Osteoblast (primary cell): ENCODE measurements around the gene SMIM43. TPM values are rescaled to one million over a fixed set of nuclear protein-coding genes. Genes with fewer than 3 reads are reported as not detected.

Experiments used
- DNase-seq: peaks from one replicate; pipeline ENCODE4 v3.0.0; 2011; ENCODE audit warnings: low spot score, mixed read lengths; ENCODE audit not compliant: insufficient read length; ENCODE audit errors: missing footprints
- H2AFZ ChIP-seq: 2 replicates; pipeline ENCODE4 v1.6.0; 2011; ENCODE audit warnings: mild to moderate bottlenecking, low read length
- H3K27ac ChIP-seq: 2 replicates; pipeline ENCODE4 v1.5.1; 2011; ENCODE audit warnings: mild to moderate bottlenecking, low read depth, low read length, moderate library complexity
- H3K27me3 ChIP-seq: 2 replicates; pipeline ENCODE4 v1.6.0; 2012; ENCODE audit warnings: mild to moderate bottlenecking, control low read depth, inconsistent platforms, low read length, moderate library complexity; ENCODE audit not compliant: insufficient read depth
- H3K36me3 ChIP-seq: 2 replicates; pipeline ENCODE4 v1.5.1; 2011; ENCODE audit warnings: mild to moderate bottlenecking, low read length, control low read depth, moderate library complexity; ENCODE audit not compliant: insufficient read depth
- H3K4me1 ChIP-seq: 2 replicates; pipeline ENCODE4 v1.5.1; 2011; ENCODE audit warnings: mild to moderate bottlenecking, low read length, control low read depth, moderate library complexity; ENCODE audit not compliant: insufficient read depth
- H3K4me2 ChIP-seq: 2 replicates; pipeline ENCODE4 v1.6.0; 2011; ENCODE audit warnings: mild to moderate bottlenecking, low read length; ENCODE audit not compliant: insufficient read depth
- H3K4me3 ChIP-seq: fragments of 200-600 bp; sonication (generic); 3 replicates; pipeline ENCODE4 v1.5.1; 2012; ENCODE audit warnings: mild to moderate bottlenecking, low read length, inconsistent platforms; ENCODE audit not compliant: insufficient read depth
- H3K79me2 ChIP-seq: 2 replicates; pipeline ENCODE4 v1.6.0; 2012; ENCODE audit warnings: mild to moderate bottlenecking, low read length, control low read depth, inconsistent platforms; ENCODE audit not compliant: insufficient read depth
- H3K9me3 ChIP-seq: 2 replicates; pipeline ENCODE4 v1.5.1; 2011; ENCODE audit warnings: low read depth, low read length, control low read depth
- H4K20me1 ChIP-seq: 2 replicates; pipeline ENCODE4 v1.6.0; 2012; ENCODE audit warnings: mild to moderate bottlenecking, low read length, control low read depth; ENCODE audit not compliant: insufficient read depth
- CTCF ChIP-seq: IDR thresholded peaks from 2 replicates; pipeline ENCODE4 v1.5.1; 2011; ENCODE audit warnings: mild to moderate bottlenecking, low read depth, low read length, moderate library complexity; ENCODE audit errors: extremely low read depth
- total RNA-seq: library from RNA; depleted of rRNA; stranded (reverse); fragments of >200 nt; gene quantifications from 2 replicates; pipeline ENCODE4 v1.2.3, GENCODE V29; 2012

Gene SMIM43
- total RNA-seq, 1 donor = 0.72 TPM

GRCh38 chr4:121791481-121791880, 26.5 kb upstream of the SMIM43 start:
- peak overlapping the region; percentile 88 for H3K27ac ChIP-seq
- no peak for TF ChIP-seq CTCF
- H4K20me1 ChIP-seq = no peaks in the 10 kb centered on the region
- H3K4me2 ChIP-seq = peak overlapping the region; percentile 56
- H3K4me3 ChIP-seq = no peak overlapping the region
- H3K27me3 ChIP-seq = no peaks in the 10 kb centered on the region
- no peak overlapping the region for H2AFZ ChIP-seq
- DNase-seq = peak; percentile 35
- H3K36me3 ChIP-seq = no peaks in the 10 kb centered on the region
- H3K4me1 ChIP-seq = peaks cover 51% of the 10 kb centered on the region
- no peaks in the 10 kb centered on the region for H3K9me3 ChIP-seq
- no peaks in the 10 kb centered on the region for H3K79me2 ChIP-seq

GRCh38 chr4:121790976-121791375, 26.0 kb upstream of the SMIM43 start:
- DNase-seq = no peak
- H3K9me3 ChIP-seq = no peaks in the 10 kb centered on the region
- H3K36me3 ChIP-seq = no peaks in the 10 kb centered on the region
- H3K4me3 ChIP-seq = no peak overlapping the region
- H4K20me1 ChIP-seq = no peaks in the 10 kb centered on the region
- no peak for TF ChIP-seq CTCF
- H3K79me2 ChIP-seq = no peaks in the 10 kb centered on the region
- peaks cover 56% of the 10 kb centered on the region for H3K4me1 ChIP-seq
- peak overlapping the region; percentile 56 for H3K4me2 ChIP-seq
- no peak overlapping the region for H2AFZ ChIP-seq
- H3K27ac ChIP-seq = peak overlapping the region; percentile 88
- H3K27me3 ChIP-seq = no peaks in the 10 kb centered on the region

- Histone ChIP-seq H2AFZ (no peak overlapping the region), H3K79me2 (no peaks in the 10 kb centered on the region), H3K4me2 (peak overlapping the region; percentile 21), H3K4me3 (no peak overlapping the region), H3K27ac (peak overlapping the region; percentile 88), H3K27me3 (no peaks in the 10 kb centered on the region), H3K4me1 (peaks cover 64% of the 10 kb centered on the region), H3K36me3 (no peaks in the 10 kb centered on the region), H3K9me3 (no peaks in the 10 kb centered on the region), H4K20me1 (no peaks in the 10 kb centered on the region)
- TF ChIP-seq CTCF = no peak
- peak; percentile 45 for DNase-seq
These were observed 25.2 kb upstream of the SMIM43 start for GRCh38 chr4:121789960-121790829.

- Histone ChIP-seq H2AFZ (no peak overlapping the region), H3K79me2 (no peaks in the 10 kb centered on the region), H3K36me3 (no peaks in the 10 kb centered on the region), H3K4me1 (peaks cover 68% of the 10 kb centered on the region), H3K27ac (peak overlapping the region; percentile 88), H3K27me3 (no peaks in the 10 kb centered on the region), H3K9me3 (no peaks in the 10 kb centered on the region), H3K4me3 (no peak overlapping the region), H4K20me1 (no peaks in the 10 kb centered on the region), H3K4me2 (peak overlapping the region; percentile 21)
- no peak for DNase-seq
- TF ChIP-seq CTCF = no peak
These were observed 24.5 kb upstream of the SMIM43 start for GRCh38 chr4:121789455-121789854.
